ENCODE results near the gene MARVELD1.

DNA sequence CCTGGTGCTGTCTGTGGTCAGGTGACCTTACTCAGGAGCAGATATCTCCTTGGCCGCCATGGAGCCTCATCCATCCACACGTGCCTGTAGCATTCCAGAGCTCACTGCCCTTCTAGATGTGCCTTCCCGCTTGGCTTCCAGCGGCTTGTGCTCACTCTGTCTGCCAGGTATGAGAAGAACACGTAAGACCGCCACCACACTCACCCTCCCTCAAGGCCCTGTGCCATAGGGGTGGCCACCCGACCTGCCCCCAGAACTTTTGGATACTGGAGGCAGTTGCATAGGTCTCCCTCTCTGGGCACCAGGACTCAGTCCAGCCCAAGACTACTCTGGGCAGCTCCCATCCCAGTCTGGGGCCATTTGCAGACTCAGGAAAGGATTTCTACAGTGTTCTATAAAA, 4.1 kb downstream of the MARVELD1 start:
- TF ChIP-seq CTCF (IDR thresholded peaks at IDR 0.05 in 8 of 11, conservative IDR thresholded peaks at IDR 0.05 in 3 of 11) = no peak
- no peak for TF ChIP-seq POLR2AphosphoS5 (IDR thresholded peaks at IDR 0.05)
- no peak for TF ChIP-seq POLR2A (IDR thresholded peaks at IDR 0.05)

Data from spleen (tissue), 7 donors.